Prostate gland (tissue), 2 donors: ENCODE measurements around the gene NSUN3.

Experiments used
- POLR2A ChIP-seq: fragments of 450-650 bp; IDR thresholded peaks from one replicate; pipeline ENCODE4 v1.6.1; 2016; ENCODE audit warnings: antibody characterized with exemption, mild to moderate bottlenecking
- POLR2AphosphoS5 ChIP-seq: sonication (generic); formaldehyde crosslinking; IDR thresholded peaks from one replicate; pipeline ENCODE4 v1.6.1; 2017; ENCODE audit warnings: antibody characterized with exemption
- TF ChIP-seq, protein P1 (sequence below), 4 experiments: fragments of 200-600 bp in 2 of 4; fragments of 450-650 bp in 2 of 4; sonication (generic) in 2 of 4; IDR thresholded peaks; 1 replicate in 3 of 4; 2 replicates in 1 of 4; pipeline ENCODE4 v1.5.1; 2016 to 2019; ENCODE audit warnings: antibody characterized with exemption in 4 of 4, mild to moderate bottlenecking in 2 of 4, moderate library complexity in 2 of 4

GRCh38 chr3:94167796-94168195 is 104.9 kb downstream of the NSUN3 start:
- TF ChIP-seq, protein P1, sequence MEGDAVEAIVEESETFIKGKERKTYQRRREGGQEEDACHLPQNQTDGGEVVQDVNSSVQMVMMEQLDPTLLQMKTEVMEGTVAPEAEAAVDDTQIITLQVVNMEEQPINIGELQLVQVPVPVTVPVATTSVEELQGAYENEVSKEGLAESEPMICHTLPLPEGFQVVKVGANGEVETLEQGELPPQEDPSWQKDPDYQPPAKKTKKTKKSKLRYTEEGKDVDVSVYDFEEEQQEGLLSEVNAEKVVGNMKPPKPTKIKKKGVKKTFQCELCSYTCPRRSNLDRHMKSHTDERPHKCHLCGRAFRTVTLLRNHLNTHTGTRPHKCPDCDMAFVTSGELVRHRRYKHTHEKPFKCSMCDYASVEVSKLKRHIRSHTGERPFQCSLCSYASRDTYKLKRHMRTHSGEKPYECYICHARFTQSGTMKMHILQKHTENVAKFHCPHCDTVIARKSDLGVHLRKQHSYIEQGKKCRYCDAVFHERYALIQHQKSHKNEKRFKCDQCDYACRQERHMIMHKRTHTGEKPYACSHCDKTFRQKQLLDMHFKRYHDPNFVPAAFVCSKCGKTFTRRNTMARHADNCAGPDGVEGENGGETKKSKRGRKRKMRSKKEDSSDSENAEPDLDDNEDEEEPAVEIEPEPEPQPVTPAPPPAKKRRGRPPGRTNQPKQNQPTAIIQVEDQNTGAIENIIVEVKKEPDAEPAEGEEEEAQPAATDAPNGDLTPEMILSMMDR (IDR thresholded peaks at IDR 0.05): no peak
- no peak for TF ChIP-seq POLR2AphosphoS5
- TF ChIP-seq POLR2A: no peak
